HEK293T (cell line): ENCODE data around the gene SYMPK.

Experiments
- BHLHE40 ChIP-seq: fragments of 450-650 bp; IDR thresholded peaks from 2 replicates; pipeline ENCODE4 v1.6.1; 2016; ENCODE audit warnings: mild to moderate bottlenecking, moderate library complexity, borderline replicate concordance
- FOXA1 ChIP-seq: fragments of 450-650 bp; IDR thresholded peaks from 2 replicates; pipeline ENCODE4 v1.6.1; 2016; ENCODE audit warnings: mild to moderate bottlenecking
- FOXM1 ChIP-seq: fragments of 450-650 bp; IDR thresholded peaks from 2 replicates; pipeline ENCODE4 v1.6.1; 2017; ENCODE audit warnings: mild to moderate bottlenecking, borderline replicate concordance
- HDGF ChIP-seq: fragments of 450-650 bp; IDR thresholded peaks from 2 replicates; pipeline ENCODE4 v1.6.1; 2017; ENCODE audit warnings: antibody characterized with exemption, borderline replicate concordance
- LEF1 ChIP-seq: fragments of 450-650 bp; IDR thresholded peaks from 2 replicates; pipeline ENCODE4 v1.6.1; 2017; ENCODE audit warnings: mild to moderate bottlenecking, borderline replicate concordance
- PKNOX1 ChIP-seq: fragments of 450-650 bp; IDR thresholded peaks from 2 replicates; pipeline ENCODE4 v1.6.1; 2016
- SP1 ChIP-seq: fragments of 450-650 bp; IDR thresholded peaks from 2 replicates; pipeline ENCODE4 v1.6.1; 2017
- TARDBP ChIP-seq: fragments of 450-650 bp; IDR thresholded peaks from 2 replicates; pipeline ENCODE4 v1.6.1; 2016
- ZNF384 ChIP-seq: fragments of 450-650 bp; IDR thresholded peaks from 2 replicates; pipeline ENCODE4 v1.6.1; 2016

DNA sequence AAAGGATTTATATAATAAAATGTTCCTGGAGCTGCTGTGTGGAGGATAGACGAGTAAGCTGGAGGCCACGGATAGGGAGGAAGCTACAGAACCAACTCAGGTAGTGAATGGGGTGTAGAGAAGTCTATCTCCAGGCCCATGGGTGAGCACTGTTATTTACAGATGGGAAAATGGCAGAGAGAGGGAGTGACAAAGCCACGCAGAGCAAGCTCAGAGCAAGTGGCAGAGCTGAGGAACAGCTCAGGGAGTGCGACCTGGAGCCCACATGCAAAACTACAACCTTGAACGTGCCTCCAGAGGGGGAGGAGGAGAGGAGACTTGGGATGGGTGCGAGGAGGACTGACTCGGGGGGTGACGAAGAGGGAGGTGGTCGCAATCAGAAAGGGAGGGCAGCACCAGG, 34.4 kb downstream of the SYMPK start:
- TF ChIP-seq LEF1 = no peak
- TF ChIP-seq ZNF384 = no peak
- TF ChIP-seq SP1 = no peak
- TF ChIP-seq TARDBP = no peak
- no peak for TF ChIP-seq HDGF
- TF ChIP-seq FOXM1 = no peak
- no peak for TF ChIP-seq FOXA1
- no peak for TF ChIP-seq PKNOX1
- TF ChIP-seq BHLHE40 = no peak
